Activated CD8-positive, alpha-beta T cell treated with anti-CD3 and anti-CD28 coated beads for 36 hours (primary cell): ENCODE measurements around the gene CYBC1. TPM values are rescaled to one million over a fixed set of nuclear protein-coding genes. Genes with fewer than 3 reads are reported as not detected.

Experiments
- ATAC-seq: fragments of 200-7000 bp; cut with Tn5 transposase; one replicate; pipeline ENCODE4 v1.10.0; 2021; ENCODE audit warnings: mild to moderate bottlenecking, moderate library complexity
- CTCF ChIA-PET: fragments of 350-600 bp; sonication (Branson Sonifier 250); formaldehyde crosslinking; loops from one replicate; lab custom pipeline; 2021; ENCODE audit warnings: antibody characterized with exemption; lab: Charles Lee
- POLR2A ChIA-PET: fragments of 350-600 bp; sonication (Branson Sonifier 250); formaldehyde crosslinking; loops from one replicate; lab custom pipeline; 2021; ENCODE audit warnings: antibody characterized with exemption; lab: Charles Lee
- DNase-seq: peaks from one replicate; pipeline ENCODE4 v3.0.0-alpha.2; 2020
- H3K27ac Mint-ChIP-seq: one replicate; pipeline ENCODE4 v1.8.0; 2021; ENCODE audit warnings: mild to moderate bottlenecking, mixed read lengths
- H3K27me3 Mint-ChIP-seq: one replicate; pipeline ENCODE4 v1.8.0; 2021; ENCODE audit warnings: mixed read lengths
- H3K36me3 Mint-ChIP-seq: one replicate; pipeline ENCODE4 v1.8.0; 2021; ENCODE audit warnings: low read depth, mixed read lengths
- H3K4me1 Mint-ChIP-seq: one replicate; pipeline ENCODE4 v1.8.0; 2021; ENCODE audit warnings: low read depth, mixed read lengths
- H3K4me3 Mint-ChIP-seq: one replicate; pipeline ENCODE4 v1.8.0; 2021; ENCODE audit warnings: mild to moderate bottlenecking, moderate library complexity, mixed read lengths
- H3K9me3 Mint-ChIP-seq: one replicate; pipeline ENCODE4 v1.8.0; 2021; ENCODE audit warnings: mixed read lengths
- CTCF ChIP-seq: fragments of 200-600 bp; IDR thresholded peaks from one replicate; pipeline ENCODE4 v1.8.0; 2022; ENCODE audit warnings: antibody characterized with exemption, mild to moderate bottlenecking
- intact Hi-C: fragments of 100-400 bp; cut with micrococcal nuclease; formaldehyde crosslinking; loops from one replicate; pipeline ENCODE4 v1.10.0; 2022
- total RNA-seq, 2 experiments: library from RNA; stranded (reverse); gene quantifications; one replicate each; pipeline ENCODE4 v1.2.3, GENCODE V29; 2021

Gene CYBC1
- total RNA-seq, 2 experiments from 2014 or later = 189 to 192 TPM

DNA sequence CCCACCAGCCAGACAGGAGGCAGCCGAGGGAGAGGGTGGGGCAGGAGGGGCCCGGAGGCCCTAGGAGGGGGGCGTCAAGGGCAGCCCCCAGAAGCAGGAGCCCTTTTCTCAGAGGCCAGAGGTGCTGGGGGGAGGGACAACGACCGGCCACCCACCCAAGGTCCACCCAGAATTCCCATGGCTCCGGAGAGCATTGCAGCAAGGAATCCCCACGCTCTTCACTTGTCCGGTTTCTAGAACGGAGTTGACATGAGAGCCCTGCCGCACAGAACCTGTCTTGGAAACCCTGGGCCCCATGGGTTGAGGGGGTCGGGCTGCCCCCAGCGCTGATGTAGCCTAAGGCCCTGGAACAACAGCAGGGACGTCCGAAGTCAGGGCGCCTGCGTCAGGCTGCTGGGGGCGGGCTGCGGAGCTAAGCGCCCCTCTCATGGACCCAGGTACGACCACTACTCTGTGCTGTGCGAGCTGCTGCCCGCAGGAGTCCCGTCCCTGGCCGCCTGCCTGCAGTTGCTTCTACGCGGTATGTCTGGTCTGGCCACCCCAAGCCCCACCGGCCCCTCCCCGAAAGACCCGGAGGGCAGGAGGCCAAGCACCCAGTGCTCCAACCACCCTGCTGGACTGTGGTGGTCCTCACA is 11.2 kb downstream of the CYBC1 start:
- ChIA-PET POLR2A (interaction anchor here (1.0 to 2.7 kb wide), 6 partner anchors 10 to 194 kb away, joined by 3 to 12 read pairs (median 4); no protein-coding TSS in a partner anchor), CTCF (no interaction called here)
- Mint-ChIP-seq H3K9me3 (no peaks in the 10 kb centered on the region), H3K27ac (no peak overlapping the region), H3K4me3 (no peak overlapping the region), H3K4me1 (no peaks in the 10 kb centered on the region), H3K27me3 (no peaks in the 10 kb centered on the region), H3K36me3 (peaks cover 10% of the 10 kb centered on the region)
- no peak for TF ChIP-seq CTCF
- ATAC-seq (no peak), DNase-seq (no peak)
- intact Hi-C loops = no loop called here

- CTCF ChIA-PET = interaction anchor here (1.0 to 1.3 kb wide), 2 partner anchors 10 to 14 kb away, joined by 3 to 5 read pairs; no protein-coding TSS in a partner anchor
- Mint-ChIP-seq H3K4me1 (no peaks in the 10 kb centered on the region), H3K27me3 (no peaks in the 10 kb centered on the region), H3K36me3 (peaks cover 7% of the 10 kb centered on the region), H3K9me3 (no peaks in the 10 kb centered on the region), H3K27ac (no peak overlapping the region), H3K4me3 (no peak overlapping the region)
- no peak for TF ChIP-seq CTCF
- ATAC-seq = no peak
- intact Hi-C loops = no loop called here
- no peak for DNase-seq
- POLR2A ChIA-PET = interaction anchor here (1.0 to 2.7 kb wide), 7 partner anchors 9 to 193 kb away, joined by 3 to 12 read pairs (median 3); no protein-coding TSS in a partner anchor
Observed at GRCh38 chr17:82438401-82439193, 12.0 kb downstream of the CYBC1 start.

GRCh38 chr17:82437325-82437668 is 13.3 kb downstream of the CYBC1 start:
- H3K27me3 Mint-ChIP-seq = no peaks in the 10 kb centered on the region
- no peak for ATAC-seq
- intact Hi-C loops = no loop called here
- ChIA-PET CTCF (no interaction called here), POLR2A (interaction anchor here (0.6 to 2.2 kb wide), 3 partner anchors 8 to 204 kb away, joined by 3 to 11 read pairs (median 3); no protein-coding TSS in a partner anchor)
- no peaks in the 10 kb centered on the region for H3K4me1 Mint-ChIP-seq
- no peak for DNase-seq
- H3K9me3 Mint-ChIP-seq = no peaks in the 10 kb centered on the region
- no peak for TF ChIP-seq CTCF
- H3K4me3 Mint-ChIP-seq = no peak overlapping the region
- no peak overlapping the region for H3K27ac Mint-ChIP-seq
- no peaks in the 10 kb centered on the region for H3K36me3 Mint-ChIP-seq

- no peaks in the 10 kb centered on the region for H3K36me3 Mint-ChIP-seq
- POLR2A ChIA-PET = interaction anchor here (2.2 to 2.6 kb wide), 2 partner anchors 9 to 13 kb away, joined by 7 to 11 read pairs; no protein-coding TSS in a partner anchor
- CTCF ChIA-PET = interaction anchor here (1.0 kb wide), 1 partner anchor 12 kb away, joined by 4 read pairs; no protein-coding TSS in a partner anchor
- ATAC-seq (no peak), DNase-seq (no peak)
- no peak for TF ChIP-seq CTCF
- intact Hi-C loops = no loop called here
- no peak overlapping the region for H3K27ac Mint-ChIP-seq
- H3K9me3 Mint-ChIP-seq = no peaks in the 10 kb centered on the region
- no peak overlapping the region for H3K4me3 Mint-ChIP-seq
- H3K4me1 Mint-ChIP-seq = no peaks in the 10 kb centered on the region
- no peaks in the 10 kb centered on the region for H3K27me3 Mint-ChIP-seq
Observed at GRCh38 chr17:82436601-82437324, 13.8 kb downstream of the CYBC1 start.
